ENCODE measurements around the gene TEX2. TPM values are rescaled to one million over a fixed set of nuclear protein-coding genes. Genes with fewer than 3 reads are reported as not detected.
A peak's percentile ranks its signal among the peaks of the same experiment; 100 is the strongest.

The TEX2 gene
- total and polyA plus RNA-seq, 2 of the 13 experiments (the other 11 are each of a cell fraction or from before 2014, with no cell fraction given), result 21.4 to 37.7 TPM

- TF ChIP-seq ZNF646 (CRISPR knock-in tag; IDR thresholded peaks at IDR 0.05) (no peak), ZNF777 (CRISPR knock-in tag; IDR thresholded peaks at IDR 0.05) (0 out of 2 replicates have a peak, but pooled peaks have one; percentile 12), MATR3 (CRISPR knock-in tag; IDR thresholded peaks at IDR 0.05) (no peak), ZNF414 (CRISPR knock-in tag; IDR thresholded peaks at IDR 0.05) (peak; percentile 85; the same call in 1 of the 2 replicates), ZNF260 (CRISPR knock-in tag; IDR thresholded peaks at IDR 0.05; ENCODE audit: borderline replicate concordance, low read depth) (no peak), SP2 (CRISPR knock-in tag; IDR thresholded peaks at IDR 0.05) (peak; percentile 12; the same call in 1 of the 2 replicates), HNRNPLL (IDR thresholded peaks at IDR 0.05; ENCODE audit: low read depth, low read length, poor library complexity, severe bottlenecking) (no peak), RFXANK (CRISPR knock-in tag; IDR thresholded peaks at IDR 0.05) (no peak), ZNF616 (CRISPR knock-in tag; IDR thresholded peaks at IDR 0.05; ENCODE audit: low read depth) (peak; percentile 56; the same call in 1 of the 2 replicates), ZSCAN5A (CRISPR knock-in tag; IDR thresholded peaks at IDR 0.05; ENCODE audit: borderline replicate concordance) (peak; percentile 93), ZNF343 (CRISPR knock-in tag; IDR thresholded peaks at IDR 0.05) (no peak), ZNF564 (CRISPR knock-in tag; IDR thresholded peaks at IDR 0.05) (peak; percentile 72; the same call in 1 of the 2 replicates), ELF3 (CRISPR knock-in tag; IDR thresholded peaks at IDR 0.05) (peak; percentile 88), ZNF839 (CRISPR knock-in tag; IDR thresholded peaks at IDR 0.05; ENCODE audit: borderline replicate concordance) (no peak), TRIM22 (IDR thresholded peaks at IDR 0.05) (no peak), MXD4 (CRISPR knock-in tag; IDR thresholded peaks at IDR 0.05) (peak; percentile 90), SIX4 (CRISPR knock-in tag; IDR thresholded peaks at IDR 0.05) (peak; percentile 92), ZNF709 (CRISPR knock-in tag; IDR thresholded peaks at IDR 0.05) (no peak; the same call in 1 of the 2 replicates), ZNF543 (CRISPR knock-in tag; IDR thresholded peaks at IDR 0.05) (no peak), MBD4 (IDR thresholded peaks at IDR 0.05; ENCODE audit: borderline replicate concordance, low read length) (no peak)
These were observed 46.5 kb downstream of the TEX2 start (continued) for GRCh38 chr17:64216338-64217248.

Measured in HepG2 (cell line).